Measurements from ENCODE around the gene TGM2.
"Not testable (repeated sequence)": the region's sequence is repeated elsewhere in the genome, so short reads cannot be mapped to it uniquely, and the experiment has no call there.

Gene TGM2

DNA sequence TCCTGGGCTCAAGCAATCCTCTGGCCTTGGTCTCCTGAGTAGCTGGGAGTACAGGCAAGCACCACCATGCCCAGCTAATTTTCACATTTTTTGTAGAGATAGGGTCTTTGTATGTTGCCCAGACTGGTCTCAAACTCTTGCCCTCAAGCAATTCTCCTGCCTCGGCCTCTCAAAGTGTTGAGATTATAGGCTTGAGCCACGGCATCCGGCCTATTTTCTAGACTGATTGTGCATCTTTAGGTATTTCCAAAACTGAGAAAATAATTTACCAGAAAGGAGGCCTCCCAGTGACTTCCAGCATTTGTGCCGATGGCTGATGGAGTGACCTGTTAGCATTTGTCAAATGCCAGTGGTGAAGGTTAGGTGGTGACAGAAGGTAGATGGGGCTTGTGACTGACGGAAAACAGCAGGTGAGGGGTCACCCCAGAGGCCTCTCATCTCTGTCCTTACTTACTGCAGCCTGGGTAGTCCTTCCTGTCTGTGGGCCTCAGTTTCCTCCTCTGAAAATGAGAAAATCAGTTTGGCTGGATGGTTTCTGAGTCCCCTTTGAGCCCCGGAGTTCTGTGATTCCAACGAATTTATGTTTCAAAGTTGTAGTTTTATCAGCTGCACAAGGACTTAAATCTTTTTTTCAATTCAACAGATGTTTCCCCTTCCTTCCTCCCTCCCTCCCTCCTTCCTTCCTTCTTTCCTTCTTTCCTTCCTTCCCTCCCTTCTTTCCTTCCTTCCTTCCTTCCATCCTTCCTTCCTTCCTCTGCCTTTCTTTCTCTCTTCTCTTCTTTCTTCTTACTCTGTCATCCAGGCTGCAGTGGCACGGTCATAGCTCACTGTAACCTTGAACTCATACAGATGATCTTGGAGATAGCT is 53.5 kb downstream of the TGM2 start:
- no peak for DNase-seq

DNA sequence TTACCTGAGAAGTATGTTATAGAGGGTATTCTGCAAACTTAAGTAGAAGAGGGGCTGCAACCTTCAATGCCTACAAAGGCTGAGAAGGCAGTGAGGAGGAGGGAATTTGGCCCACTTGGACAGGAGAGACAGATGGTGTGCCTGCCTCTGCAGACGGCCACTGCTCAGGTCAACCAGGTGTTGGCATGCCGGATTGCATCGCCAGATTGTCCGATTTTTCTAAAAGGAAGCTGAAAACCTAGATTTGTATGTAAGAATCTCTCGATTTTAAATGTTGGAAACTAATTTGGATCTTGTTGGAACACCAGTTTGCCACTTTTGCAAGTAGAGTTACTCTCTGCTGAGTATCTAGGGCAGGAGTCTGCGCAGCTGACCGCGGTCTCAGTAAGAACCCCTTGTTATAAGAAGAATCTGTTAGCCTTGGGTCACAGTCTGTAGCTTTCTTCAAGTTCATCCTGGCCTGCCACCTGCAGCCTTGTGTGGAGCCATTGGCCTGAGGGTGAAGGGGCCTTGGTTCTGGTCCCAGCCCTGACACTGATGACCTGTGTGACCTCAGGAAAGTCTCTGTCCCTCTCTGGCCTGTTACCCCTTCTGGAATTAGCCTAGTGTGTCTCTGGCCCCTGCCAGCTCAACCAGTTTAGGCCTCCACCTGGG is 54.4 kb downstream of the TGM2 start:
- DNase-seq = no peak

DNA sequence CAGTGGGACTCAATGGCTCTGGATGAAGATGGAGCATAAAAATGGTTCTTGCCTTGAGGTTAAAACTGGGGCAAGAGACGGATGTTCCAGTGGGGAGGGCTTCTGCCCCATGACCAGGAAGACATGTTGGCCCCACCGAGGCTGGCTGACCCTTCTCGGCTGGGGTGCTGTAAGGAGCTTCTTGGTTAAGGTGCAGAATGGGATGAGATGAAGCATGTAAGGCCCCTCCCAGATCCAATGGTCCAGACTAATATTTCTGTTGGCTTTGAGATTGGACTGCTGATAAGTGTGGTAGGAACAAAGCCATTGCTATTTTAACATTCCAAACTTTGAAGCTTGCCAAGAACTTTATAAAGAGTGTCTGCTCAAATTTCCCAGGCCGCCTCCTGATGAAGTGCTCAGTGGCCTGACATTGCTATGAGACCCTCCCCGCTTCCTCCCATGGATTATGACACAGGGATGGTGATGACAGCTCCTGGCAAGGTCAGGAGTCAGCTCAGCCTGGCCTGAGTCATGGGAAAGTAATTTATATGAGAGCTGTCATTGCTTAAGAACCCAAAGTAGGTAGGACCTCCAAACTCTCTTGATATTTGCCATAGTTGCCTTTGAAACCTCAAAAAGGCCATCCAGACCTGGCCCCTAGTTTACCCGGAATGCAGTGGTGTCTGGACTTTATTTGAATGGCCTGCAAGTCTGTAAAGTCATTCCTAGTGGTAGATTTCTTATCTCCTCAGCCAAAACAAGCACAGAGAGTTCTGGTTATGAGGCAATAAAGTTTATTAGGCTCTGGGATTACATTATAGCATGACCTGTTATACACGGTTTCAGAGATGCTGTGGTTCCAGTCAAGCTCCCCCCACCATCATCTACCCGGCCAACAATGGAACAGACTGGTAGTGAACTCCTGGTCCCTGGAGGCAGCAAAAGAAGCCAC is 55.2 kb downstream of the TGM2 start:
- no peak for DNase-seq

DNA sequence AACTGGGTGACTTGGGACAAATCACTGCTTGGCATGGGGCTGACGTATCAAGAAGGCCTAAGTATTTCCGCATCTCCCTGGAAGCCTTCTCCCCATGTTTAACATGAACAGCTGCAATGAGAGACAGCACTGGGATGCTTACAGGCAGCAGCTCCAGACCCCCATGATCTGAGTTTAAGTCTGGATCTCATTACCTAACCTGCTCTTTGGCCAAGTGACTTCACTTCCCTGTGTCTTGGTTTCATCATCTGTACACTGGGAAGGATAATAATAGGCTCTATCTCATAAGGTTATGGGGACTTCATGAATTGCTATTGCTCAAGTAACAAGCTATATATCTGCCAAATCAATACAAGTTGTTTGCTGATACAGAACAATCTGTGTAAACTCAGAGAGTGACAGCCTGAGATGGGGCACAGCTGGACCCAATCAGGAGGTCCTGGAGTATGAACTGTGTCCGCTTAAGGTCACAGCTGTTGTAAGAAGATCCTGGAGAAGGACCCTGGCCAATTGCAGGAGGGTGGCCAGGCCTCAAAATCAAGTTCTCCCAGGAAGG is 56.0 kb downstream of the TGM2 start:
- DNase-seq = no peak

DNA sequence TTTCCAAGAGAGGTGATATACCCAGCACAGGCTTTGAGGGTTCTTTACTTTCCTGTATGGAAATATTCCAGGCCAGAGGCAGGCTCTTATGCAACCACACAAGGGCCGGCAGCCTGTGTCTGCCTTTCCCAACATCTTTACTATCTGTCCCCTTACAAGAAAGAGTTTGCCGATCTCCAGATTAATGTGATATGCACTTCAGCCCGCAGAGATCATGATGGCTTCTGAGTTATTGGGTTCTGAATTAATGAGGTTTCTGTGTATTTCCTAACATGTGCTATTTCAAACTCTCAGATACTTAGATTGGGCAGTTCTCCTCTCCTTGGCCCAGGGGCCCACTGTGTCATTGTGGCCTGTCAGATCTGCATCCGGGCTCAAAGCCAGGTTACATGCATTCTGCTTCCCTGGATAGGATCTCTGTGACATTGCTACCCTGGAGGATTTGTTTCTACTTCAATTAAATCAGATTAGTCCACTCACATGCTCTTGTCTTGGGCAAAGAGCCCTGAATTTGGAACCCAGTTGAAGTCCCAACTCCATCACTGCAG is 56.6 kb downstream of the TGM2 start:
- no peak for DNase-seq

DNA sequence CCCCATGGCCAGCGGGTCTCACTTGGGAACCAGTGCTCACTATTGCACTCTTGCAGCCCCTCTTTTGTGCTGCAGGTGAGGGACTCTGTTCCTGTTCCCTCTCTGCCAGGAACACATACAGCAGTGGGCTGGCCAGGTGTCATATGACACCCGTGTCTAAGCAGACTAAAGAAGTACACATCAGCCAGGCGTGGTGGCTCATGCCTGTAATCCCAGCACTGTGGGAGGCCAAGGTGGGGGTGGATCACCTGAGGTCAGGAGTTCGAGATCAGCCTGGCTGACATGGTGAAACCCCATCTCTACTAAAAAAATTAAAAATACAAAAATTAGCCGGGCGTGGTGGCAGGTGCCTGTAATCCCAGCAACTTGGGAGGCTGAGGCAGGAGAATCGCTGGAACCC is 57.2 kb downstream of the TGM2 start:
- DNase-seq = not testable (repeated sequence)

DNA sequence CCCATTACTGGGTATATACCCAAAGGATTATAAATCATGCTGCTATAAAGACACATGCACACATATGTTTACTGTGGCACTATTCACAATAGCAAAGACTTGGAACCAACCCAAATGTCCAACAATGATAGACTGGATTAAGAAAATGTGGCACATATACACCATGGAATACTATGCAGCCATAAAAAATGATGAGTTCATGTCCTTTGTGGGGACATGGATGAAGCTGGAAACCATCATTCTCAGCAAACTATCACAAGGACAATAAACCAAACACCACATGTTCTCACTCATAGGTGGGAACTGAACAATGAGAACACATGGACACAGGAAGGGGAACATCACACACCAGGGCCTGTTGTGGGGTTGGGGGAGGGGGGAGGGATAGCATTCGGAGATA is 57.7 kb downstream of the TGM2 start:
- DNase-seq = not testable (repeated sequence)

DNA sequence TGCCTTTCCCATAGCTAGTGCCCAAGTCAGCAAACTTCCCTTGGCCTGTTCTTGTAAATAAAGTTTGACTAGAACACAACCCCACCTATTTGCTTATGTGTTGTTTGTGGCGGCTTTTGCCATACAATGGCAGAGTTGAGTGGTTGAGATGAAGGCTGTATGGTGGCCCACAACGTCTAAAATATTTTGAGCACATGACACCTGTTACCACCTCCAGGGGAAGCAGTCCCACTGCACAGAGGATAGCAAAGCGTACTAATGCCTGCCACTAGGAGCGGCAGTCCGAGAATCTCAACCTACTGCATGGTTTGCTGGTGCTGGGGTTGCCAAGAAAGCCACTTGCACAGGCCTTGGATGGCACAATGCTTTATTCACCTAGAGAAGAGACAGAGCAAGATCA is 58.6 kb downstream of the TGM2 start:
- DNase-seq = no peak

DNA sequence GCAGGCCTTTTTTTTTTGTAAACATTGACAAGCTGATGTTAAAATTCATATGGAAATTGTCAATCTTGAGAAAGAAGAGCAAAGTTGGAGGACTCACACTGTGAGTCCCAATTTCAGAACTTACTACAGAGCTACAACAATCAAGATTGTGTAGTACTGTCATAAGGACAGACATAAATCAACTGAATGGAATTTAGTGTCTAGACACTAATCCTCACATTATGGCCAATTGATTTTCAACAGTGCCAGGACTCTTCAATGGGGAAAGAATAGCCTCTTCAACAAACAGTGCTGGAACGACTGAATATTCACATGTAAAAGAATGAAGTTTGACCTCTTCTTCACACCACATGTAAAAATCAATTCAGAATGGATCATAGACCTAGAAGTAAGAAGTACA is 60.8 kb downstream of the TGM2 start:
- no peak for DNase-seq

DNA sequence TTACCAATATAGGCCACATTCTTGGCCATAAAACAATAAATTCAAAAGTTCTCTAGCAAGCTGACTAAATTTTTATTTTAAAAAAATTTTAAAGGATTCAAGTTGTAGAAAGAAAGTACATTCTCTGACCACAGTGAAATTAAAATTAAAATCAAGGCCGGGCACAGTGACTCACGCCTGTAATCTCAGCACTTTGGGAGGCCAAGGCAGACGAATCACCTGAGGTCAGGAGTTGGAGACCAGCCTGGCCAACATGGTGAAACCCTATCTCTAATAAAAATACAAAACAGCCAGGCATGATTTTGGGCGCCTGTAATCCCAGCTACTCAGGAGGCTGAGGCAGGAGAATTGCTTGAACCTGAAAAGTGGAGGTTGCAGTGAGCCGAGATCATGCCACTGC is 62.9 kb downstream of the TGM2 start:
- not testable (repeated sequence) for DNase-seq

DNA sequence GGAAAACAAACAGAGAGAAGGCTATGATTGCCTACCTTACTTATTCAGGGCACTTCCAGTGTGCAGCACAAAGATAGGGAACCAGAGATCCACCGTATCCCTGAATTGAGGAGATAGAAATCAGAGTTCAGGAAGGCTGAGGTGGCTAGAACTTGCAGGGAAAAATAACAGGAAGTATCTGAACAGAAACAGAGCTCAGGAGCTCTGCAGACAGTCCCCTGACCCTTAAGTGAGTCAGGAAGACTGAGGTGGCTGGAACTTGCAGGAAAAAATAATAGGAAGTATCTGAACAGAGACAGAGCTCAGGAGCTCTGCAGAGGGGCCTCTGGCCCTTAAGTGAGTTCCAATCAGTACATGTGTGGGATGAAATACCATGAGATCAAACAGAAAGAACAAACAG is 66.1 kb downstream of the TGM2 start:
- DNase-seq = no peak

DNA sequence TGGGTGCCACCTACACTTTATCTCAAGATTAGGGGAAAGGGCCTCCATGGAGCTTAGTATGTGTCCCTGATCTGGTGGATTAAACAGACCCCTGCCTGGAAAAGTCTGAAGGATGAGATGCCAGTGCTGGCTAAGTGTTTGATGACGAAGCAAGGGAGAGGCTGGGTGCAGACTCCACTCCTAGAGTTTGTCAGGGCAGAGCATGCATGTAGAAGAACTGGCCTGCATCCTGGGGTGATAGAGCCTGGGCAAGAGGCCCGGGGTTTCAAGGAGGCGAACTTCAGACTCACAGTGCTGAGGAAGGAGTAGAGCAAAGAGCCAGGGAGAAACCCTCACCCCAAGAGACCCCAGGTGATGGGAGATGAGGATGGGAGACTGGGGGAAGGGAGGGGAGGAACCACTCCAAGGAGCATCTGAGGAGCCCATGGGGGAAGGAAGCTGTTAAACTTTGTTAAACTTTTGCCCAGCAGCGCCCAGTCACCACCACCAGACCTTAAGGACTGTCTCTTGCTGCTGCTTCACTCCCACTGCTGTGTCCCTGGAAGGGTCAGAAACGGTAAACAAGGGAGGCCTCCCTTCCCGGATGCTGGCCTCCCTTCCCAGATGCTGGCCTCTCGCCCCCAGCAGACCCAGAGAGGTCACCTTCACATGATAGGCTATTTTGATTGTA is 69.9 kb downstream of the TGM2 start:
- no peak for DNase-seq

DNA sequence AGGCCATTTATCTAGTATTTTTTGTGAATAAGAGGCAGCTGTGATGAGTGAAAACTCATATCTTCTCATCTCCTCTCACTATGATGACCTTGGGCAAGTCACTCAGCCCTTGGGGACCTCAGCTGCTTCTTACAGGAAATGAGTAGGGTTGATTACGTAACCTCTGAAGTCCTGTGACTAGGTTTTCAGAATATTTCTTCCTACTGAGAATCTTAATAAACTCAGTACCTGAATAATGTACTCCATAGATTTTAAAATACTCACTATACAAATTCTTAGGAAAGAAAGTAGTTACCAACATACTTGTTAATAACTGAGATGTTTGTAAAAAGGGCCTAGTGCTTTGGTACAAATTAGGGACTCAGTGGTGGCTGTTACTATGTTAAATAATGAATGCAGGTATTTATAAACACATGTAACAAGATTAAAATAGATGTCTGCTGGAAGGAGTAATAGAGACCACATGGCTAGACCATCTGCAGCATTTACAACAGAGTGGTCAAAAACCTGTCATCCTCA is 70.6 kb downstream of the TGM2 start:
- DNase-seq = no peak

DNA sequence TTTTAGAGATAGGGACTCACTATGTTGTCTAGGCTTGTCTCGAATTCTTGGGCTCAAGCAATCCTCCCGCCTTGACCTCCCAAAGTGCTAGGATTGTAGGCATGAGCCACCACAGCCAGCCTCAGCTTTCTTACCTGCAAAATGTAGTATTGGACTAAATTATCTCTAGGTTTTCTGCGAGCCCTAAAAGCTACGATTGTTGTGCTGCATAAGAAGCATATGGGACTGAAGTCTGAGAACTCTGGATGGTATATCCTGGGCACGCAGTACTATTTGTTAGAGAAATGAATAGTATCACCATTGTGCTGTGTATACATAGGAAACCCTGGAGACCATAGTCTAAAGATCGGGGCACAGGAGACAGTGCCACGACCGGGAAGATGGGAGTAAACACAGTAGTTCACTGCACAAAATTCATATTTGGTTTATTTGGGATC is 71.4 kb downstream of the TGM2 start:
- DNase-seq = no peak

DNA sequence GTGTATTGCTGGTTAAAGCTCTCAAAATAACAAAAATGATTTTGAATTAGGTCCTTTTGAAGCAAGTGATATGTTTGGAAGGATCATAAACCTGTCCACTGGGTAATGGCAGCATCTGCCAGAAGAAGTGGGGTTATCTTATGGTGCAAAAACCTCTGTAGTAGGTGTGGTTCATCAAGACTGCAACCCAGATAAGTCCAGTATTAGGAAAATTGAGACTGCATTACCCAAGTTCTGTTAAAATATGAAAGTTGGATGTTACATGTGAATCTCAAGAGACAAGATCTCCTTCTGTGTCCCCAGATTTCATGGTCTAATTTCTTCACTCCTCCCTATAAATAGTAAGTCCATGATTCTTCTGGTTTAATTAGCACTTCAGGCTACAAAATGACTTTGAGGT is 72.2 kb downstream of the TGM2 start:
- DNase-seq = no peak

DNA sequence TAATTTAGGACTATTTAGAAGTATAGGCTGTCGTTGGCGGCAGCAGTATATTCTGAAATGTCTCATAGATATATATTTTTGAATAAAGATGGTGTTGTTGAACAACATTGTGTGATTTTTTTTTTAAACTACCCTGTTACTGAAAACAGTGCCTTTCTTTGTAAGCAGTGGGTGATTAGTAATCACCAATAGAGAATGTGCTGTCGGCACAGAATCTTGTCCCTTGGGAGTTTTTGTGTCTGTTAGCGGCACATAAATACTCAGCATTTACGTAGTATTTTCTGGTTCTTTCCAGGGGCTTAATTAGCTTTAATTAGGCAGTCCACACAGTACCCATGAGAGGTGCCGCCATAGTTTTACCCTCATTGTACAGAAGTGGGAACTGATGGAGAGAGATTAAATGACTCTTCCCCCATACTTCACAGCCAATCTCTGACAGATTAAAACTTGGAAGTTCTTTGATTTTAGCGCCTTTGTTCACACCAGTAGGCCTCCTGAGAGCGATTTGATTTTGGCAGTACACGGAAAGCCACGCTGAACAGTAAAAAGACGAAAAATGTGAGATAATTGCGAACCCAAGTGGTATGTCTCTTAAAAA is 72.7 kb downstream of the TGM2 start:
- no peak for DNase-seq

DNA sequence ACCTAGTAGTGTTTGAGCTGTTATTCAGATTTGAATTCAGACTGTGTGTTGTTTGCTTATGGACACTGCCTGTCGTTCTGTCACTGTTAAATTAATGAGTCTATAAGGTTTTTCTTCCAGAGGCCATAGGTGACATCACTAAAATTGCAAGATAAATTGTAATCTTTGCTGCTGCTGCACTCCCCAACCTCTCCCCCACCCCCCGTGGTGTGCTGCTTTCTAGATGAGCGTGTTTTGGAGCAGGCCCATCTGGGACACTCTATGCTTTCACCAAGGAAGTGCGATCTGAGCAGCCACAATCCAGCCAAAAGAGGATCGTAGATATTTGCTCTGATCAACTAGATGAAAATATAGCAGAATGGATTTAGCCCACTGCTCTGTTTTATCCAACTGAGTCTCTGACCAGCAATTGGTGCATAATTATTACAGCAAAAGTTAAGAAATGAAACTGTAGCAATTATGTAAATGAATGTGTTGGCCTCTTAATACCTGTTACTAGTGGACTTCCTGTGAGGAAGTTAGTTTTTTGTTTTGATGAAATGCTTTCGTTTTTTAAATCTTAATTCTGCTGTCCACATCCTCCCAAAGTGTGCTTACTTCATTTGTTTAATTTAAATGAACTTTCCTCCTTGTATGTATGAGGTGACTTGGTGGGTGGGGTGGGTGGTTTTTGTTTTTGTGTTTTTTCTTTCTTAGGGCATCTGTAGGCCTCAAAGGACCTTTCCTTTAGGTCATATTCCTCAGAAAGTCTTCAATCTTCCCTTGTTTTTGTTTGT is 73.4 kb downstream of the TGM2 start:
- no peak for DNase-seq

DNA sequence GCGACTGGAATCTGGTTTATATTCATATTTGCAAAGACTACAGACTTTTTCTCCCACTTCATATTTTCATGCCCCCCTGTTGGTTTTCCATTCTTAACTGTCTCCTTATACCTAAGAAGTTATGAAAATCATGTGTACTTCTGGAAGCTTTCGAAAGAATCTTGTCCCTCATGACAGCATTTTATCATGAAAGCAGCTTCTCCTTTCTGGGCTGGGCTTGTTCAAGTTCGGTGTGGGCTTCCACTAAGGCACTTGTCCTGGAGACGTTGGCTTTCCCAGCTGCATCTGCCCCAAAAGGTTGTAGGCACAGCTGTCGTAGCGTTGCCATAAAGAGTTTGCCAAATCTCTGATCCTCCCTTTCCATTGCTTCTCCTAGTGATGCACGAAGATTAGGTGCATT is 75.0 kb downstream of the TGM2 start:
- DNase-seq = no peak

DNA sequence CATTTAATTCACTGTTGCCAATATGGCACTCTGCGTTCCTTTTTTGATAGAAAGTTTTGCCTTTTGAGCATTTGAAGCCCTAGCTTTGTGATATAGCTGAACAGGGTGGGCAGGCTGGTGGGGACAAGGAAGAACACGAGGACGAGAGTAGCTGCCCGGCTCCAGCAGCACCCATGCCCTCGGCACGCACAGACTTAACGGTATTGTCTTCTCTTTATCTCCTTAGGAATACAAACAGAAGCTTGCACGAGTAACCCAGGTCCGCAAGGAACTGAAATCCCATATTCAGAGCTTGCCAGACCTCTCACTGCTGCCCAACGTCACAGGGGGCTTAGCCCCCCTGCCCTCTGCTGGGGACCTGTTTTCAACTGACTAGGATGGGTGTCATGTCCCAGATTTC is 75.6 kb downstream of the TGM2 start:
- DNase-seq = no peak

DNA sequence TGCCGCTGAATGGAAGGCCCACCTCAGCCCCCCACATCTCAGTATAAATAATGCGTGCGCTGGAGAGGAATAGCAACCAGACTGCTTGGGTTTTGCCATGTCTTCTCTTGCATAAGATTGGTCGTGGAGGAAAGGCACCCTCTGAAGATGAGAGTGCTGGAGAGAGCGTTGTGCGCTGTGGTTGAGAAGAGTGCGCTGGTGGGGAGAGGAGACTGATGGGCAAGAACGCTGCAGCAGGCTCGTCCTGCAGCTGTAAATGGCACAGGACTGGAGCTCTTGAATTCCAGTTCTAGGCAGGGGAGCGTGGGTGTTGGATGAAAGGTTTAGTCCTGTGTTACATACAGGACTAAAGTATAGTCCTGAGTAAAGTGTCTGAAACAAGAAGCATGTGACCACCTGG is 80.0 kb downstream of the TGM2 start:
- DNase-seq = no peak

Data from NCI-H187 (cell line).